Ramos (cell line): ENCODE results near the gene NLGN1.

Source experiments
- in situ Hi-C: fragments of 300-500 bp; cut with MboI; formaldehyde crosslinking; loops from one replicate; pipeline ENCODE4 v1.14.3; 2022; ENCODE audit warnings: low sequenced_read_pairs; ENCODE audit not compliant: unreplicated experiment

Gene NLGN1

GRCh38 chr3:173800154-173800553, 402.6 kb downstream of the NLGN1 start:
- in situ Hi-C loops: no loop called here

GRCh38 chr3:173814809-173815208, 417.3 kb downstream of the NLGN1 start:
- in situ Hi-C loops: no loop called here

- in situ Hi-C loops: no loop called here
These were observed 421.8 kb downstream of the NLGN1 start for GRCh38 chr3:173819368-173819767.

GRCh38 chr3:173823911-173824460, 426.4 kb downstream of the NLGN1 start:
- in situ Hi-C loops: no loop called here

- in situ Hi-C loops: no loop called here
These were observed 428.2 kb downstream of the NLGN1 start for GRCh38 chr3:173825730-173826129.

GRCh38 chr3:173826416-173826815, 428.9 kb downstream of the NLGN1 start:
- in situ Hi-C loops: no loop called here

GRCh38 chr3:173826901-173827609, 429.5 kb downstream of the NLGN1 start:
- in situ Hi-C loops: no loop called here

GRCh38 chr3:173838644-173839043, 441.1 kb downstream of the NLGN1 start:
- in situ Hi-C loops: no loop called here

GRCh38 chr3:173839859-173840258, 442.3 kb downstream of the NLGN1 start:
- in situ Hi-C loops: no loop called here

GRCh38 chr3:173841334-173841733, 443.8 kb downstream of the NLGN1 start:
- in situ Hi-C loops: no loop called here

GRCh38 chr3:173843060-173843459, 445.5 kb downstream of the NLGN1 start:
- in situ Hi-C loops: no loop called here

GRCh38 chr3:173846584-173846983, 449.0 kb downstream of the NLGN1 start:
- in situ Hi-C loops: no loop called here

- in situ Hi-C loops: no loop called here
These were observed 451.9 kb downstream of the NLGN1 start for GRCh38 chr3:173849489-173849888.

GRCh38 chr3:173857154-173857553, 459.6 kb downstream of the NLGN1 start:
- in situ Hi-C loops: no loop called here

GRCh38 chr3:173862701-173863100, 465.2 kb downstream of the NLGN1 start:
- in situ Hi-C loops: no loop called here

- in situ Hi-C loops: no loop called here
These were observed 466.0 kb downstream of the NLGN1 start for GRCh38 chr3:173863551-173863950.

- in situ Hi-C loops: no loop called here
These were observed 468.5 kb downstream of the NLGN1 start for GRCh38 chr3:173865900-173866498.

- in situ Hi-C loops: no loop called here
These were observed 472.2 kb downstream of the NLGN1 start for GRCh38 chr3:173869766-173870165.

- in situ Hi-C loops: no loop called here
These were observed 473.4 kb downstream of the NLGN1 start for GRCh38 chr3:173870976-173871375.

- in situ Hi-C loops: no loop called here
These were observed 478.2 kb downstream of the NLGN1 start for GRCh38 chr3:173875790-173876189.

- in situ Hi-C loops: no loop called here
These were observed 478.9 kb downstream of the NLGN1 start for GRCh38 chr3:173876476-173876875.

GRCh38 chr3:173887888-173888287, 490.3 kb downstream of the NLGN1 start:
- in situ Hi-C loops: no loop called here
